Measurements from ENCODE around the gene MCTP2.

- TF ChIP-seq, protein P1, sequence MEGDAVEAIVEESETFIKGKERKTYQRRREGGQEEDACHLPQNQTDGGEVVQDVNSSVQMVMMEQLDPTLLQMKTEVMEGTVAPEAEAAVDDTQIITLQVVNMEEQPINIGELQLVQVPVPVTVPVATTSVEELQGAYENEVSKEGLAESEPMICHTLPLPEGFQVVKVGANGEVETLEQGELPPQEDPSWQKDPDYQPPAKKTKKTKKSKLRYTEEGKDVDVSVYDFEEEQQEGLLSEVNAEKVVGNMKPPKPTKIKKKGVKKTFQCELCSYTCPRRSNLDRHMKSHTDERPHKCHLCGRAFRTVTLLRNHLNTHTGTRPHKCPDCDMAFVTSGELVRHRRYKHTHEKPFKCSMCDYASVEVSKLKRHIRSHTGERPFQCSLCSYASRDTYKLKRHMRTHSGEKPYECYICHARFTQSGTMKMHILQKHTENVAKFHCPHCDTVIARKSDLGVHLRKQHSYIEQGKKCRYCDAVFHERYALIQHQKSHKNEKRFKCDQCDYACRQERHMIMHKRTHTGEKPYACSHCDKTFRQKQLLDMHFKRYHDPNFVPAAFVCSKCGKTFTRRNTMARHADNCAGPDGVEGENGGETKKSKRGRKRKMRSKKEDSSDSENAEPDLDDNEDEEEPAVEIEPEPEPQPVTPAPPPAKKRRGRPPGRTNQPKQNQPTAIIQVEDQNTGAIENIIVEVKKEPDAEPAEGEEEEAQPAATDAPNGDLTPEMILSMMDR (IDR thresholded peaks at IDR 0.05; ENCODE audit: low read depth, low read length, poor library complexity, severe bottlenecking), result no peak
- TF ChIP-seq EZH2phosphoT487 (IDR thresholded peaks at IDR 0.05; ENCODE audit: borderline replicate concordance, low read length), result no peak
These were observed 66.2 kb downstream of the MCTP2 start for GRCh38 chr15:94297558-94297957.

Measured in DOHH2 (cell line).